Smooth muscle cell of the brain vasculature (primary cell): Measurements from ENCODE around the gene CFH.
"Not testable (repeated sequence)": the region's sequence is repeated elsewhere in the genome, so short reads cannot be mapped to it uniquely, and the experiment has no call there.

ENCODE experiments used
- DNase-seq: peaks from one replicate; pipeline ENCODE4 v3.0.0-alpha.2; 2012; ENCODE audit warnings: low read depth, low spot score

The CFH gene

GRCh38 chr1:196651637-196652215 lies at the start of gene CFH:
CFH (plus strand) TSS chr1:196652043; CDS start chr1:196652118, 75 bp downstream.
- DNase-seq, result peak; percentile 64

DNA sequence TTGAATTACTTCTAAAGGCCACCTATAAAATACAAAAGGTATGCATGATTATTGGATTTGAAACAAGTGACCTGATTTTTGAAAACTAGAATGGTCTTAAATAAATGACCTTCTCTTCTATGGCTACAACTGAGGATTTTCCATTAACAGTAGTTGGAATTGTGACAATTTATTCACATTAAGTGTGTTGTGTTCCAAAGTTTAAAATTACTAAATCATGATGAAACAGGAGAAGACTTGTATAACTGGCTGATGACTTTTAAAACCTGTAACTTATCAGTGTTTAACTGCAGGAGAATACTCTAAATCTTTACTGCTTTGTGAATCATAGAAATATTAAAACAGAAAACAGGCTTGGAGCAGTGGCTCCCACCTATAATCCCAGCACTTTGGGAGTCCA lies 48.2 kb upstream of the CFH start:
- no peak for DNase-seq

- DNase-seq, result no peak
Observed at GRCh38 chr1:196607981-196608380, 43.9 kb upstream of the CFH start.

DNA sequence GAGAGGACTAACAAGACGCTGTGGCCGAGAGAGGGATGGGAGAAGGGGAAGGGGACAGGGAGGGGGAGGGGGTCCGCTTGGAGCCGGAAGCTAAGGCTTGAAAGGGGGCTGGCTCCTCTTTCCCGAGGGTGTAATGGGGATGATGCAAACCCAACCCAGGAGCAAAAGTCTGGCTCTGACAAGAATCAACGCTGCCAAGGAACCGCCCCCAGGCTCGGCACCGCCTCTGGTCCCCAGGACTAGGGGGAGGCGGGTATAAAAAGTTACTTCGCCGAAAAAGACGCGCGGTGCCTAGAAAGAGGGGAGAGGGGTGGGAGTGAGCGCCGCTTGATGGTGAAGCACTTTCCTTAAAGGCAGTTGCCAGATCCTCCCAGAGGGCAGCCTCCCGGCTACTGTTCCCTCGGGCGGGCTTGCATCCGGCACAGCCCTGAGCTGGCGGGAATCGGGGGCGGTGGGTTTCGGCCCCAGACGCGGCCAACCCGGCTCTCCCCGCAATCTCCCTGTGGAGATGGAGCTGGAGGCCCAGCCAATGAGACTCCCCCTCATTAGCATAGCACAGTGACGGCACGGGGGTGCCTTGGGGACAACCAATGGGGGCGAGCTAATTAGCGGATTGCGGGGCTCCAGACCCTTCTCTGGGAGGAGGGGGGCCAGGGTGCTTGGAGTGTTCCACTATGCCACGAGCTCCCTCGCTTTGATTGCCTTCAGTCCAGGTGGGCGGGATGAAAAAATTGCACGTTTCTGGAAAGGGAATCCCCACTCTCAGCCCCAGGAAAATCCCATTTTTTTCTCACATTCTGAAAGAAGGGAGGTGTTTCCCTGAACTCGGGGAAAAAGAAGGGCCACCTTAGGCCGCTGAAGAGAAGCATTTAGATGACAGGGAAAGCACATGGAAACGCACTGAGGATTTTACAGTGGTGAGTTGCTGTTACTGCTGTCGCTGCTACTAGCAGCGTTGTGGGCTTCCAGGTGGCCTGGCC lies 43.2 kb upstream of the CFH start, which contains the start of gene KCNT2:
KCNT2 (minus strand) TSS at position 51 of the 980 bp plus-strand sequence. CDS start 131 bp downstream, outside the sequence.
- peak; percentile 35 for DNase-seq

DNA sequence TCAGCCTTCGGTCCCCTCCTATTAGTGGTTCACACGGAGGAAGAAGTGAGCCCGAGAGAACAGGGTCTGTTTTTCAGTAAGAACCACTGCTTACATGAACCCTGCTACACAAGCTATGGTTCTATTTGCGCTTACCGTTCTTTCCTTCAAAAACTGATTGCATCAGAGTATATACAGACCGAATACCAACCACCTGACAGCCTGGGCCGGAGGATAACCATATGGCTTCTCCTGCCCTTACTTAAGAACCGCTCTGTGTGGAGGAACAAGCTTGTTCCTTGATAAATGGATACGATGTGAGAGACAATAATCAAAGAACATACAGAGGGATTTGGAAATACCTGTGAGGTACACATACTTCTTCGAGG lies 42.5 kb upstream of the CFH start:
- DNase-seq, result no peak

- no peak for DNase-seq
Observed at GRCh38 chr1:196611873-196612272, 40.0 kb upstream of the CFH start.

- no peak for DNase-seq
Observed at GRCh38 chr1:196619721-196620120, 32.1 kb upstream of the CFH start.

GRCh38 chr1:196623079-196623478 lies 28.8 kb upstream of the CFH start:
- no peak for DNase-seq

DNA sequence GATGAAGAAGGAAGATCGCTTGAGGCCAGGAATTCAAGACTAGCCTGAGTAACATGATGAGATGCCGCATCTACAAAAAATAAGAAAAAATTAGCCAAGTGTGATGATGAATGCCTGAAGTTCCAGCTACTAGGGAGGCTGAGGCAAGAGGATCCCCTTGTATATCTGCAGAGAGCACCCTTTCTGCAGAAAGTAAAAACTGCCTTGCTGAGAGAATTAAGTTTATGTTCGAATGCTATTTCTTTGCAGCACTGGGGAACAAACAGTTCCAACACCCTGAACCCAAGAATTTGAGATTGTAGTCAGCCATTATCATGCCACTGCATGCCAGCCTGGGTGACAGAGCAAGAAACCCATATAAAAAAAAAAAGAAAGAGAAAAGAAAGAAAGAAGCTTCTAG lies 23.0 kb upstream of the CFH start:
- no peak for DNase-seq

- DNase-seq, result no peak
Observed at GRCh38 chr1:196637606-196638005, 14.2 kb upstream of the CFH start.

- DNase-seq, result no peak
Observed at GRCh38 chr1:196638466-196638865, 13.4 kb upstream of the CFH start.

DNA sequence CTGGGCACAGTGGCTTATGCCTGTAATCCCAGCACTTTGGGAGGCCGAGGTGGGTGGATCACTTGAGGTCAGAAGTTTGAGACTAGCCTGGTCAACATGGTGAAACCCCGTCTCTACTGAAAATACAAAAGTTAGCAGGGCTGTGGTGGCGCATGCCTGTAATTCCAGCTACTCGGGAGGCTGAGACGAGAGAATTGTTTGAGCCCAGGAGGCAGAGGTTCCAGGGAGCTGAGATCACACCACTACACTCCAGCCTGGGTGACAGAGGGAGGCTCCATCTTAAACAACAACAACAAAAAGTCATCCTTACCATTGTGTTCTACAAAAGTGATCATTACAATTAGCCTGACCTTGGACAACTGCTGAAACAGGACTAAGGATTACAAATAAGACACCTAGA lies 12.6 kb upstream of the CFH start:
- DNase-seq, result not testable (repeated sequence)

GRCh38 chr1:196640976-196641375 lies 10.9 kb upstream of the CFH start:
- DNase-seq, result no peak

DNA sequence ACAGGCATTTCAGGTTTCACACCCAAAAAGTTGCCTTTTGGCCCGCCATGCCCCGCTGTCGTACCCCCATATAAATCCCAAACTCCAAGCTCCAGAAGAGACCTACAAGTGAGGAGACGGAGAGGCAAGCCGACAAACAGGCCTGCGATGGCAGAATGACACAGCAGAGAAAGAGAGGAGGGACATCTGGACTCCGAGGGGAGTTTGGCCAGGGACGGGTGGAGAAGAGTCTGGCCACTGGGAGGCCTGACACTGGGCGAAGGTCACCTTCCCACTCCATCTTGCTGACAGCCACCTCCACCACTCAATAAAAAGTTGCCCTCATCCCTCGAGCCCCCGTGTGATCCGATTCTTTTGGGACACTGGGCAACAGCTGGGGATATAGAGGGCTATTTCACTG lies 1.9 kb upstream of the CFH start:
- no peak for DNase-seq

- no peak for DNase-seq
Observed at GRCh38 chr1:196650403-196650802, 1.4 kb upstream of the CFH start.

DNA sequence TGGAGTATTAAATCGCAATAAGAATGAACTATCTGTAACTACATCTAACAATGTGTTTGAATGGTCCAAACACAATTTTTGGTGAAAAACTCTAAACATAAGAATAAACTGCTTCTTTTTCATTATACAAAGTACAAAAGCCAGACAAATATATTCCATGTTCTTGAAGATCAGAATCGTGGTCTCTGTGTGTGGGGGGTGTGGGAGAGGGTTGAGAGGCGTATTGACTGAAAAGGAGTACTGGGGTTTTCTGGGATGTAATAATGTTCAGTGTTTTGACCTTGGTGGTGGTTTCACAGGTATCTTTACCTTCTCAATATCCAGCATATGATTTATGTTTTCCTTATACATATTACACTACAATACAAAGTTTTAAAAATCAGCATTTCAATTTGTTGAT lies 764 bp upstream of the CFH start:
- DNase-seq, result no peak

- no peak for DNase-seq
Observed at GRCh38 chr1:196654271-196654670, 2.4 kb downstream of the CFH start.

GRCh38 chr1:196655071-196655470 lies 3.2 kb downstream of the CFH start:
- DNase-seq, result no peak

DNA sequence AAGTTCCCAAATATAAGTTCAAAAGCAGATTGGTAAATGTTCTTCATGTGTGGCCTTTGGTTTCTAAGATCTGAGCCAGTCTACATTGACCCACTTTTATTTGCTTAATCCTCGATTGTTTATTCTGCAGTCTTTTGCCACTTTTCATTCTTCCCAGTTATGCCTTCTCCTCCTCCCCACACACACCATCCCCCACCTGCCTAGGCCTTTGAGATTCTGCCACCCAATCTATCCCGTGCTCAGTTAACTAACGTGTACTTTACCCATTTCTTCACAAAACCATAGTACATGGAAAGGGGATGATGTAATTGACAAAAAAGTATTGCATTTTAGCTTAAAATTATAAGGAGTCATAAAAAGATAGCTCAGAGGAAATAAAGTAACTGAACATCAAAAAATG lies 3.7 kb downstream of the CFH start:
- DNase-seq, result no peak

GRCh38 chr1:196659471-196659870 lies 7.6 kb downstream of the CFH start:
- DNase-seq, result no peak

GRCh38 chr1:196660272-196660671 lies 8.4 kb downstream of the CFH start:
- no peak for DNase-seq

DNA sequence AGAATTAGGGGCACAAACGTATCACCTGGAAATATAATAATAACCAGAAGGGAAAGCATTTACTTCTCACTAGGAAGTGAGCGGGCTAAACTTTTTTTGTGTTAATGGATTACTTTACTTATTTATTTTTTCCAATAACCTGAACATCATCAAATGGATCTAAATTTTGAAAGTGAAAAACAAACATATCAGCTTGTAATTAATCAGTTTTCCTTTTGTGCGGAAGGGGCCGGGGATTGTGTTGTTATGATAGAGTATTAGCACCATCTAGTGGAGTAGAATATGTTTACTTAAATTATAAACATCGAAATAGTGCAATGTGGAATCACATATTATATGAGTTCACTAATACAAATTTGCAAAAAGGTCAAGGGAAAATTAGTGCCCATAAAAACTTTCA lies 9.0 kb downstream of the CFH start:
- no peak for DNase-seq

- DNase-seq, result no peak
Observed at GRCh38 chr1:196661345-196661744, 9.5 kb downstream of the CFH start.
